ENCODE results near the gene CCDC6. TPM values are rescaled to one million over a fixed set of nuclear protein-coding genes. Genes with fewer than 3 reads are reported as not detected.

CCDC6 gene
- polyA plus RNA-seq, 2 of the 4 experiments (the other 2 are of a cell fraction), result 21.4 to 43.5 TPM

- TF ChIP-seq MAFK (IDR thresholded peaks at IDR 0.05; ENCODE audit: partially characterized antibody) (no peak), ZFP36 (IDR thresholded peaks at IDR 0.05; ENCODE audit: borderline replicate concordance, partially characterized antibody) (no peak), SMC3 (IDR thresholded peaks at IDR 0.05) (no peak)
Observed at GRCh38 chr10:59809644-59809974, 96.7 kb downstream of the CCDC6 start (continued).

- no peaks in the 10 kb centered on the region for H3K9me3 ChIP-seq
- no peak overlapping the region for H3K4me3 ChIP-seq
- ChIA-PET CTCF (interaction anchor here (0.8 to 3.1 kb wide), 7 partner anchors 9 to 186 kb away, joined by 3 to 17 read pairs (median 4); no protein-coding TSS in a partner anchor), POLR2A (no interaction called here)
- FAIRE-seq (no peak), ATAC-seq (peak; percentile 88 to 95; a peak in 5 of 6 replicates), DNase-seq (ENCODE audit: low read depth in 1 of 2, low spot score in 1 of 2) (peak; percentile 51 to 66)
- no peaks in the 10 kb centered on the region for H3K4me1 ChIP-seq
- no peak overlapping the region for H3K27ac ChIP-seq
- TF ChIP-seq MAFK (IDR thresholded peaks at IDR 0.05; ENCODE audit: partially characterized antibody) (peak; percentile 52), NFE2L2 (conservative IDR thresholded peaks at IDR 0.05; ENCODE audit: low read length) (no peak), SMC3 (IDR thresholded peaks at IDR 0.05) (peak; percentile 63), CTCF (IDR thresholded peaks at IDR 0.05) (peak; percentile 63), RAD21 (conservative IDR thresholded peaks at IDR 0.05 in 1 of 2, IDR thresholded peaks at IDR 0.05 in 1 of 2) (peak; percentile 59 to 67)
- WGBS (ENCODE audit: missing lambda C conversion rate), result 70% methylated on average over 5 of the region's 5 CpGs
- H3K4me2 ChIP-seq, result no peak overlapping the region
Observed at GRCh38 chr10:59808896-59809643, 97.3 kb downstream of the CCDC6 start.

GRCh38 chr10:59807629-59808620 is 98.4 kb downstream of the CCDC6 start:
- Histone ChIP-seq H3K4me1 (no peaks in the 10 kb centered on the region), H3K4me2 (no peak overlapping the region), H3K9me3 (no peaks in the 10 kb centered on the region), H3K27ac (no peak overlapping the region), H3K4me3 (no peak overlapping the region)
- ATAC-seq, result no peak
- no peak for FAIRE-seq
- DNase-seq (ENCODE audit: low read depth in 1 of 2, low spot score in 1 of 2), result no peak
- no peak for TF ChIP-seq RNF2 (IDR thresholded peaks at IDR 0.05; ENCODE audit: borderline replicate concordance, low read depth)
- no peak for TF ChIP-seq POLR2A (IDR thresholded peaks at IDR 0.05; ENCODE audit: low read length)
- no peak for TF ChIP-seq EHF (CRISPR knock-in tag; IDR thresholded peaks at IDR 0.05)
- TF ChIP-seq RAD21 (conservative IDR thresholded peaks at IDR 0.05 in 1 of 2, IDR thresholded peaks at IDR 0.05 in 1 of 2), result no peak
- TF ChIP-seq CHD4 (IDR thresholded peaks at IDR 0.05; ENCODE audit: borderline replicate concordance), result no peak
- TF ChIP-seq ESRRA (IDR thresholded peaks at IDR 0.05; ENCODE audit: borderline replicate concordance, low read length), result no peak
- TF ChIP-seq PBX3 (IDR thresholded peaks at IDR 0.05), result no peak
- 91% methylated on average over 9 of the region's 9 CpGs for WGBS (ENCODE audit: missing lambda C conversion rate)
- ChIA-PET CTCF (interaction anchor here (1.0 to 3.1 kb wide), 6 partner anchors 8 to 184 kb away, joined by 3 to 17 read pairs (median 4); no protein-coding TSS in a partner anchor), POLR2A (no interaction called here)

GRCh38 chr10:59805014-59805413 is 101.3 kb downstream of the CCDC6 start:
- ATAC-seq (peak; percentile 76 to 85; a peak in 5 of 6 replicates), FAIRE-seq (no peak), DNase-seq (ENCODE audit: low read depth in 1 of 2, low spot score in 1 of 2) (peak; percentile 11 to 48)
- 94% methylated on average over 6 of the region's 6 CpGs for WGBS (ENCODE audit: missing lambda C conversion rate)
- no peaks in the 10 kb centered on the region for H3K4me1 ChIP-seq
- no peak overlapping the region for H3K4me2 ChIP-seq
- H3K9me3 ChIP-seq, result no peaks in the 10 kb centered on the region
- ChIA-PET POLR2A (no interaction called here), CTCF (interaction anchor here (0.6 to 1.2 kb wide), 3 partner anchors 11 to 193 kb away, joined by 3 read pairs; no protein-coding TSS in a partner anchor)
- H3K27ac ChIP-seq, result no peak overlapping the region
- no peak overlapping the region for H3K4me3 ChIP-seq
- TF ChIP-seq ZFP36 (IDR thresholded peaks at IDR 0.05; ENCODE audit: borderline replicate concordance, partially characterized antibody), result no peak
- TF ChIP-seq MAFK (IDR thresholded peaks at IDR 0.05; ENCODE audit: partially characterized antibody), result peak; percentile 22

Measured in A549 (cell line).